ENCODE measurements around the gene AMPD1. TPM values are rescaled to one million over a fixed set of nuclear protein-coding genes. Genes with fewer than 3 reads are reported as not detected.

Gene AMPD1
- total and polyA plus RNA-seq, 4 donors: 0.05 to 0.52 TPM; not detected in 2

DNA sequence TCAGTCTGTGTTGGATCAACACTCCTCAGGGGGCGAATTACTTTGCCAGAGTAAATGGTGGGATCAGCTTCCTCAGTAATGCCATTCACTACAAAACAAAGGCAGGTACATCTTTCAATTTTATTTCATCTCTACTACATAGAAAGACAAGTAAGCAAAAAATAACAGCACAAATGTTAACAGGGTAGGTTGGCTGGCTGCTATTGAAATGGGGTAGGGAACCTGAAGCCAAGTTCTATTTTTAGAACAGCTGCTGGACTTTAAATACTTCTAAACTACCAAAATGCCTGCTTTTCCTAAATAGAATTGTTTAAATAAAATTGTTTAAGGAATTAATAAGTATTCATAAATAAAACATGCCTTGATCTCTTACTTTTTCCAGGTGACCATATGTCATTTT, 28.6 kb upstream of the AMPD1 start:
- no peaks in the 10 kb centered on the region for H3K9me3 ChIP-seq (ENCODE audit: control insufficient read depth, low read length)
- H3K4me3 ChIP-seq (ENCODE audit: low read length in 2 of 2): no peak overlapping the region
- peaks cover 10 to 11% of the 10 kb centered on the region in 2 donors for H3K36me3 ChIP-seq (ENCODE audit: control insufficient read depth in 1 of 2, insufficient read depth in 2 of 2, low read length in 1 of 2)
- ATAC-seq (ENCODE audit: low FRiP score): no peak
- WGBS, 2 donors: 63 to 72% methylated on average over 1 of the region's 1 CpG
- intact Hi-C loops (cut with DNase I): no loop called here
- no peaks in the 10 kb centered on the region for H3K4me1 ChIP-seq (ENCODE audit: control insufficient read depth in 1 of 2, insufficient read depth in 2 of 2, low read length in 2 of 2)
- no peaks in the 10 kb centered on the region for H3K27me3 ChIP-seq (ENCODE audit: control insufficient read depth in 1 of 2, insufficient read depth in 2 of 2, low read length in 1 of 2)
- H3K27ac ChIP-seq (ENCODE audit: low read depth in 1 of 2, low read length in 2 of 2): no peak overlapping the region
- DNase-seq: no peak

GRCh38 chr1:114723457-114723856, 28.1 kb upstream of the AMPD1 start:
- ATAC-seq (ENCODE audit: low FRiP score) (no peak), DNase-seq (no peak)
- no peak overlapping the region for H3K4me3 ChIP-seq (ENCODE audit: low read length in 2 of 2)
- WGBS, 2 donors: 0% methylated on average over 1 of the region's 1 CpG
- intact Hi-C loops (cut with DNase I): no loop called here
- H3K36me3 ChIP-seq (ENCODE audit: control insufficient read depth in 1 of 2, insufficient read depth in 2 of 2, low read length in 1 of 2): peaks cover 11% of the 10 kb centered on the region in 2 donors
- H3K9me3 ChIP-seq (ENCODE audit: control insufficient read depth, low read length): no peaks in the 10 kb centered on the region
- H3K27me3 ChIP-seq (ENCODE audit: control insufficient read depth in 1 of 2, insufficient read depth in 2 of 2, low read length in 1 of 2): no peaks in the 10 kb centered on the region
- no peak overlapping the region for H3K27ac ChIP-seq (ENCODE audit: low read depth in 1 of 2, low read length in 2 of 2)
- no peaks in the 10 kb centered on the region for H3K4me1 ChIP-seq (ENCODE audit: control insufficient read depth in 1 of 2, insufficient read depth in 2 of 2, low read length in 2 of 2)

DNA sequence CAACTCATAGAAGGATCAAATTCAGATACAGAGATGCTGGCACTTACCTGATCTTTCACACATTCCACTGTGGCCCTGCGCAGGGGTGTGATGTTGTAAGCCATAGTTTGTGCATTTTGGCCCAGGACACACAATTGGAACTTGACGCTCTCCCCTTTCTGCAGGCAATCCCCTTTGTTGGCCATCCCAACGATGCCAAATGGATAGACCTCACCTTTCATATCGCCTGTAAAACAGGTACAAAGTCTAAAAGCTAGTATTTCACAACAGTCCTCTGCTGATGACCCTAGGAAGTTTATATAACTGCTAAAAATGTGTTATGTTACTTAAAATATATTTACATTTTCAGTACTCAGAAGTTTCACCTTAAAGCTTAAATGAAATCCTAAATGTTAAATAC, 25.1 kb upstream of the AMPD1 start:
- WGBS, 2 donors: 90 to 95% methylated on average over 4 of the region's 4 CpGs
- no peak for ATAC-seq (ENCODE audit: low FRiP score)
- intact Hi-C loops (cut with DNase I): no loop called here
- Histone ChIP-seq H3K27me3 (ENCODE audit: control insufficient read depth in 1 of 2, insufficient read depth in 2 of 2, low read length in 1 of 2) (no peaks in the 10 kb centered on the region), H3K4me3 (ENCODE audit: low read length in 2 of 2) (no peak overlapping the region), H3K27ac (ENCODE audit: low read depth in 1 of 2, low read length in 2 of 2) (no peak overlapping the region), H3K36me3 (ENCODE audit: control insufficient read depth in 1 of 2, insufficient read depth in 2 of 2, low read length in 1 of 2) (peaks cover 11% of the 10 kb centered on the region in 2 donors), H3K9me3 (ENCODE audit: control insufficient read depth, low read length) (no peaks in the 10 kb centered on the region), H3K4me1 (ENCODE audit: control insufficient read depth in 1 of 2, insufficient read depth in 2 of 2, low read length in 2 of 2) (no peaks in the 10 kb centered on the region)
- DNase-seq: no peak

DNA sequence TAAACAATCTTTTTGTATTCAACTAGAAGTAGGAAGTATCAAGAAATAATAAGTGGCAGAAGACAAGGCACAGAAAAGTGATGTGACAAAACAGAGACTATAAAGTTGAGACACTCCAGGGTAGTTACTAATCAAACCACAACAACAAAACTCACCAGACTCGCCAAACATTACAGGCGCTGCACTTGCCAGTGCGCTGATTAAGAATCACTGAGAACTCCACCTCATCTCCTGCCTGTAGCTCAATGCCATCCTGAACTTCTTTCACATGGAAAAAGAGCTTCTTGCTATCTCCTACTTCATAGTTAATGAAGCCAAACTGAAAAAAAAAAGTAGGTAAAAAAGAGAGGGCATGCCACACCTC, 24.1 kb upstream of the AMPD1 start:
- H3K27ac ChIP-seq (ENCODE audit: low read depth in 1 of 2, low read length in 2 of 2): no peak overlapping the region

DNA sequence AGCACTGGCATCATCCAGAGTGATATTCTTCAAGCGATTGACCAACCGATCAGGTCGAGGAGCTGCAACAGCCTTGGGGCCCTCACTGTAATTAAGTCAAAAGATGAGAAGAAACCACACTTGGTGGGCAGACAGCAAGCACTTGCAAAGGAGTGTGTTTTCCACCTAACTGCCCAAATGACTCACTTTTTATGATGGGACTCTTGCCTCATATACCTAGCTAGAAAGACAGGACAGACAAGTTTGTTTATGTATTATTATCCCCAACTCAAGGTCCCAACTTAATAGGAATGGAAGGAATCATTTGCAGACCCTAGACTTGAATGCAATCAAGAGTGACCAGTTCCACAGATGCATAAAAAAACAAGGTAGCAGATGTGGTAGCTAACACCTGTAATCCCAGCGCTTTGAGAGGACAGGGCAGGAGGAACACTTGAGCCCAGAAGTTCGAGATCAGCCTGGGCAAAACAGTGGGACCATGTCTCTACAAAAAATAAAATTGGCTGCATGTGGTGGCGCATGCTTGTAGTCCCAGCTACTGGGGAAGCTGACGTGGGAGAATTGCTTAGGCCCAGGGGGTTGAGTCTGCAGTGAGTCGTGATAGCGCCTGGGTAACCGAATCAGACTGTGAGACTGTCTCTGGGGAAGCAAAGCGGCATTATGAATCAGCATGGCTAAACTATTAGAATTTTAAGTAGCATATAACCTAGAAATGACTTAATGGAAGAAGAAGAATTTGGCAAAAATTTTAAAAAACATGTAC, 23.5 kb upstream of the AMPD1 start:
- no peaks in the 10 kb centered on the region for H3K9me3 ChIP-seq (ENCODE audit: control insufficient read depth, low read length)
- H3K27me3 ChIP-seq (ENCODE audit: control insufficient read depth in 1 of 2, insufficient read depth in 2 of 2, low read length in 1 of 2): no peaks in the 10 kb centered on the region
- DNase-seq: no peak
- no peak overlapping the region for H3K4me3 ChIP-seq (ENCODE audit: low read length in 2 of 2)
- intact Hi-C loops (cut with DNase I): loop anchor here (5.0 to 10.0 kb wide), 3 partner anchors 38 to 134 kb away; partner anchors contain the start of genes BCAS2 (in 1 of the 2), CSDE1 (in 1 of the 2) and DENND2C (in 1 of the 2)
- no peak overlapping the region for H3K27ac ChIP-seq (ENCODE audit: low read depth in 1 of 2, low read length in 2 of 2)
- H3K4me1 ChIP-seq (ENCODE audit: control insufficient read depth in 1 of 2, insufficient read depth in 2 of 2, low read length in 2 of 2): no peaks in the 10 kb centered on the region
- ATAC-seq (ENCODE audit: low FRiP score): no peak
- peaks cover 11 to 12% of the 10 kb centered on the region in 2 donors for H3K36me3 ChIP-seq (ENCODE audit: control insufficient read depth in 1 of 2, insufficient read depth in 2 of 2, low read length in 1 of 2)
- WGBS, 2 donors: 87 to 90% methylated on average over 11 of the region's 11 CpGs

More for the DNA sequence above, 24.1 kb upstream of the AMPD1 start:
- DNase-seq (no peak), ATAC-seq (ENCODE audit: low FRiP score) (no peak)
- Histone ChIP-seq H3K36me3 (ENCODE audit: control insufficient read depth in 1 of 2, insufficient read depth in 2 of 2, low read length in 1 of 2) (peaks cover 11% of the 10 kb centered on the region in 2 donors), H3K4me3 (ENCODE audit: low read length in 2 of 2) (no peak overlapping the region), H3K9me3 (ENCODE audit: control insufficient read depth, low read length) (no peaks in the 10 kb centered on the region), H3K4me1 (ENCODE audit: control insufficient read depth in 1 of 2, insufficient read depth in 2 of 2, low read length in 2 of 2) (no peaks in the 10 kb centered on the region), H3K27me3 (ENCODE audit: control insufficient read depth in 1 of 2, insufficient read depth in 2 of 2, low read length in 1 of 2) (no peaks in the 10 kb centered on the region)
- 86 to 87% methylated on average over 3 of the region's 3 CpGs for WGBS, 2 donors
- intact Hi-C loops (cut with DNase I): loop anchor here (5.0 to 10.0 kb wide), 3 partner anchors 38 to 135 kb away; partner anchors contain the start of genes BCAS2 (in 1 of the 2), CSDE1 (in 1 of the 2) and DENND2C (in 1 of the 2)

DNA sequence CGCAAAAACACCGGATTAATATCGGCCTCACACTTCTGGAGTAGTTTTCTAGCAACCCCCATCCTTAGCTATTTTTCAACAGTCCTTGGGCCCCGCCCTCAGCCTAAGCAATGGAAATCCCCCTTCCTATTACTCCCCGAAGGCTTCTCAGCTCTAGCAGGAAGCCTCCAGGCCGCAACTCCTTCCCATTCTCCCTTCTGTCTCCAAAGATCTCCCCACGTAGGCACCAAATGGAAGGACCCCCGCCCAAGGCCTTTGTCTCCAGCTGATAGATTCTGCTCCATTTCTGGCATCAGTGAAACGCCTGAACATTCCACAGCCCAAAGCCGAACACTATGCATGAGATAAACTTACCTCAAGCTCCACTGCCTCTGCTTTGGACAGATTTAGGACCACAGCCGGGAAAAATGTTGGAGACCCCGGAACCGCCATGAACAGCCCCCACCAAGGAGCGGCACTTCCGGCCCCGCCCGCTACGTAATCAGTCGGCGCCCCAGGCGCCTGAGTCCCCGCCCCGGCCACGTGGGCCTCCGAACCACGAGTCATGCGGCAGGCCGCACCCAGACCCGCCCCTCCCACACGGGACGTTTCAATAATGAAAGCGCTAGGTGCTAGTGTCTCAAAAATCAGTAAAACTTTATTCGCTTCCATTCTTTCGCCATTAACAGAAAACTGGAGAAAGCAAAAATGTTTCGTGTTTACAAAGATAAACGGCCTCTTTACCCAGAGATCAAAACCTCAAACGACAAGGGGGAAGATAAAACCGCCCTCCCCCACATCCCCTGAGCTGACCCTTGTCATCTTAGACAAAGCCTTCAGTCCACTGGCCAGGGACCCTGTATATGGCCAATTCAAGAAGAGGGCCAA, 21.2 kb upstream of the AMPD1 start, which contains the start of gene NRAS:
Gene NRAS (minus strand): TSS at position 468 of the 867 bp plus-strand sequence. CDS start 611 bp downstream, outside the sequence.
- peak; percentile 99 for ATAC-seq (ENCODE audit: low FRiP score)
- H3K9me3 ChIP-seq (ENCODE audit: control insufficient read depth, low read length): no peaks in the 10 kb centered on the region
- H3K4me1 ChIP-seq (ENCODE audit: control insufficient read depth in 1 of 2, insufficient read depth in 2 of 2, low read length in 2 of 2): no peaks in the 10 kb centered on the region
- H3K36me3 ChIP-seq (ENCODE audit: control insufficient read depth in 1 of 2, insufficient read depth in 2 of 2, low read length in 1 of 2): peaks cover 6 to 11% of the 10 kb centered on the region in 2 donors
- WGBS, 2 donors: 1% methylated on average over 37 to 38 of the region's 38 CpGs
- H3K27ac ChIP-seq (ENCODE audit: low read depth in 1 of 2, low read length in 2 of 2): peak within 1 kb of the TSS; percentile 68 to 79
- intact Hi-C loops (cut with DNase I): loop anchor here (2.0 to 10.0 kb wide), 4 partner anchors 41 to 132 kb away; partner anchors contain the start of genes BCAS2 (in 1 of the 2), CSDE1 (in 1 of the 2), DENND2C (in 1 of the 2) and SIKE1 (in 1 of the 2)
- H3K27me3 ChIP-seq (ENCODE audit: control insufficient read depth in 1 of 2, insufficient read depth in 2 of 2, low read length in 1 of 2): no peaks in the 10 kb centered on the region
- DNase-seq: peak; percentile 96 to 99
- H3K4me3 ChIP-seq (ENCODE audit: low read length in 2 of 2): peak within 1 kb of the TSS; percentile 91 to 99

GRCh38 chr1:114715952-114716303, 20.6 kb upstream of the AMPD1 start:
- H3K4me3 ChIP-seq (ENCODE audit: low read length in 2 of 2): peak overlapping the region; percentile 91 to 99
- no peaks in the 10 kb centered on the region for H3K27me3 ChIP-seq (ENCODE audit: control insufficient read depth in 1 of 2, insufficient read depth in 2 of 2, low read length in 1 of 2)
- DNase-seq: no peak
- WGBS, 2 donors: 25 to 26% methylated on average over 4 of the region's 4 CpGs
- peaks cover 6 to 8% of the 10 kb centered on the region in 2 donors for H3K36me3 ChIP-seq (ENCODE audit: control insufficient read depth in 1 of 2, insufficient read depth in 2 of 2, low read length in 1 of 2)
- intact Hi-C loops (cut with DNase I): loop anchor here (2.0 to 10.0 kb wide), 4 partner anchors 41 to 131 kb away; partner anchors contain the start of genes BCAS2 (in 1 of the 2), CSDE1 (in 1 of the 2), DENND2C (in 1 of the 2) and SIKE1 (in 1 of the 2)
- H3K27ac ChIP-seq (ENCODE audit: low read depth in 1 of 2, low read length in 2 of 2): peak overlapping the region in 1 of 2 donors; percentile 79
- no peaks in the 10 kb centered on the region for H3K9me3 ChIP-seq (ENCODE audit: control insufficient read depth, low read length)
- no peaks in the 10 kb centered on the region for H3K4me1 ChIP-seq (ENCODE audit: control insufficient read depth in 1 of 2, insufficient read depth in 2 of 2, low read length in 2 of 2)
- ATAC-seq (ENCODE audit: low FRiP score): no peak

DNA sequence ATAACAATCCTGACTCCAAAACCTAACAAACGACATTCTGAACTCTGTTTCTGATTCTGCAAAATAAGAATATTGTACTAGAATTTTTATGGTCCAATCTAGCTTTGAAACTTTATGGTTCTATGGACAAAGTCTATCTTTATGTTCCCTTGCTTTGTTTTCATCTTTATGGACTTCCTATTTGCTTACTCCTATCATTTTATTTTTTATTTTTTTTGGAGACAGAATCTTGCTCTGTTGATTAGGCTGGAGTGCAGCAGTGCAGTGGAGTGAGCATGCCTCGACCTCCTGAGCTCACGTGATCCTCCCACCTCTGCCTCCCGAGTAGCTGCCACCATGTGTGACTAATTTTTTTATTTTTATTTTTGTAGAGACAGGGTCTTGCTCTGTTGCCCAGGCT, 17.6 kb upstream of the AMPD1 start:
- H3K27me3 ChIP-seq (ENCODE audit: control insufficient read depth in 1 of 2, insufficient read depth in 2 of 2, low read length in 1 of 2): no peaks in the 10 kb centered on the region
- no peaks in the 10 kb centered on the region for H3K4me1 ChIP-seq (ENCODE audit: control insufficient read depth in 1 of 2, insufficient read depth in 2 of 2, low read length in 2 of 2)
- intact Hi-C loops (cut with DNase I): loop anchor here in 1 of 2 donors (10.0 kb wide), 1 partner anchor 128 kb away; the partner anchor contains the start of gene BCAS2
- peaks cover 0 to 2% of the 10 kb centered on the region in 2 donors for H3K36me3 ChIP-seq (ENCODE audit: control insufficient read depth in 1 of 2, insufficient read depth in 2 of 2, low read length in 1 of 2)
- no peak overlapping the region for H3K4me3 ChIP-seq (ENCODE audit: low read length in 2 of 2)
- ATAC-seq (ENCODE audit: low FRiP score): no peak
- 66 to 72% methylated on average over 4 of the region's 4 CpGs for WGBS, 2 donors
- H3K9me3 ChIP-seq (ENCODE audit: control insufficient read depth, low read length): no peaks in the 10 kb centered on the region
- DNase-seq: no peak
- no peak overlapping the region for H3K27ac ChIP-seq (ENCODE audit: low read depth in 1 of 2, low read length in 2 of 2)
